SH-SY5Y (cell line): ENCODE results near the gene LAMA5.

Experiments
- GATA2 ChIP-seq: IDR thresholded peaks from 2 replicates; pipeline ENCODE4 v1.6.1; 2011; ENCODE audit warnings: mild to moderate bottlenecking, low read depth, low read length
- GATA3 ChIP-seq: IDR thresholded peaks from 2 replicates; pipeline ENCODE4 v1.6.1; 2011; ENCODE audit warnings: low read depth, mild to moderate bottlenecking, low read length, moderate library complexity

- no peak for TF ChIP-seq GATA3
- TF ChIP-seq GATA2 = no peak
Measured at GRCh38 chr20:62386383-62387218, 19.5 kb upstream of the LAMA5 start, which contains the start of gene RPS21.
